GM18951 (cell line): ENCODE data around the gene SLC39A11.
"Not testable (repeated sequence)": the region's sequence is repeated elsewhere in the genome, so short reads cannot be mapped to it uniquely, and the experiment has no call there.

Source experiments
- POLR2A ChIP-seq: IDR thresholded peaks from 4 replicates; pipeline ENCODE4 v1.6.1; 2011; ENCODE audit warnings: mild to moderate bottlenecking; ENCODE audit not compliant: insufficient read length, insufficient read depth; ENCODE audit errors: extremely low read depth
- in situ Hi-C: fragments of 300-500 bp; cut with MboI; formaldehyde crosslinking; loops from one replicate; pipeline ENCODE4 v1.12.0; 2022; ENCODE audit warnings: low sequenced_read_pairs, mixed read lengths, inconsistent platforms; ENCODE audit not compliant: unreplicated experiment

SLC39A11 gene

GRCh38 chr17:72643575-72644216 is 448.8 kb downstream of the SLC39A11 start:
- TF ChIP-seq POLR2A = no peak
- in situ Hi-C loops = no loop called here

DNA sequence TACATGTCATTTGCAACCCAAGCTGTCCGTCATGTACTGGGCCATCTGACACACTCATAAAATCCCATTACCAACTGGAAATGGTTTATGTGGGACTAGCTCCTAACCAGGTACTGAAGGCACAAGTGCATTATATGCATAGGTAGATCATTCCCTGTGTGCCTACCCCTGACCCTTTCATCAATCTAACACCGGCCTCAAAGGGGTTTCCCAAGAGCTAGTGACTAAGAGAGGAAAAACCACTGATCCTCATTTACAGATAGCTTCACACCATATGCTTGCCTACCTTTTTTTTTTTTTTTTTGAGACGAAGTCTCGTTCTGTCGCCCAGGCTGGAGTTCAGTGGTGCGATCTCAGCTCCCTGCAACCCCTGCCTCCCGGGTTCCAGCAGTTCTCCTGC is 449.8 kb downstream of the SLC39A11 start:
- TF ChIP-seq POLR2A = no peak
- in situ Hi-C loops = no loop called here

DNA sequence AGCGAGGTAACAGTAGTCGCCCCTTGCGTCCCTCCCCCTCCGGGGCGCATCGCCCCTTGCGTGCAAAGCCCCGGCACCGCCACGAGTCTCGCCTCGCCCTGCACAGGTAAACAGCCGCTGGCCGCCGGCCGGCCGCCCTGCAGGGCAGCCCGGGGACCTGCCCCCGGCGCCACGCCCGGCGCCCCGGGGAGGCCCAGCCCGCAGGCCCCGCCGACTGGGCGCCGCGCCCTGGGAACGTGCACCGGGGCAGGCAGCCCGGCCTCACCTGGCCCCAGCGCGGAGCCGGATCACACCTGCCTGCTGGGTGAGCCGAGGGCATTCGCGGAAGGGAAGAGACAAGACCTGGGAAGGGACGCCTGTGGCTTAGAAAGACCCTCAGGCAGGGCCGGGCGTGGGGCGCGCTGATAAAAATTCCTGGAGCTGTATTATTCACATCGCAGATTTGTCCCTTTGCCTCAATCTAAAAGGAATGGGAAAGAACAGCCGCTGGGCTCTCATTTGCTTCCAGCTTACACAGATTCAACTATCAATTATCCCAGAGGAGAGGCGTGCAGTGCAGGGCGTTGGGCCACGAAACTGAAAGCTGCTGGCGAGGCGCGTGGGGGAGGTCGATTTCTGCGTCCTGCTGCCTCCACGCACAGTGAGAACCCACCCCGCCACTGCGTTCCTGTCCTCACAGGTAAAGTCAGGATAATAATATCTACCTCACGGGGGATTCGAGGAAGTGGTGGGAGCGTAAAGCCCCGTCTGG is 451.9 kb downstream of the SLC39A11 start:
- in situ Hi-C loops = no loop called here
- no peak for TF ChIP-seq POLR2A

DNA sequence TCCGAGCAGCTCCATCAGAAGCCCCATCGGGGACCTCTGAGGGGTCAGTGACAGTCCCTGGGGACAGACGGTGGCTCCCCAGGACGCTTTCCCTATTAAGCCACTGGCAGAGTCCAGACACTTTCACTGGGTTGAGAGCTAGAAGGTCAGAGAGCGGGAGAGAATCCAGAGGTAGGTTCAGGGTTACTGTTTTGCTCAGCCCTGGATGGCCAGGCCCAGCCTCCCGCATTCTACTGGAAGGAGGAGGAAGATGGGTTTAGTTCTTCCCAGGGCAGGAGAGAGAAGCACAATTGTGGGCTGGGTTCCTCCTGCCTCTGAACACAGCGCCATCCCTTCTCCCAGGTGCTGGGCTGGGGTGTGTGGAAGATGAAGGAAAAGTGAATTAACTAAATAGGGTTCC is 452.8 kb downstream of the SLC39A11 start:
- TF ChIP-seq POLR2A = no peak
- in situ Hi-C loops = no loop called here

DNA sequence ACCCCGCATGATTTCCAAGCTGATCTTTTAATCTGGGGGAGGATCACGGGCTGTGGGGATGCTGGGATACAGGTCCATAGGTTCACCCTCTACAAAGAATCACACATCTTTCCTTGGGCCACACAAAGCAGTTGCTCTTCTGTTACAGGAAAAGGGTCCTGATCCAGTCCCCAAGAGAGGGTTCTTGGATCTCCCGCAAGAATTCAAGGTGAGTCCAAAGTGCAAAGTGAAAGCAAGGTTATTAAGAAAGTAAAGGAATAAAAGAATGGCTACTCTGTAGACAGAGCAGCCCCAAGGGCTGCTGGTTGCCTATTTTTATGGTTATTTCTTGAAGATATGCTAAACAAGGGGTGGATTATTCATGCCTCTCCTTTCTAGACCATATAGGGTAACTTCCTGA is 453.6 kb downstream of the SLC39A11 start:
- in situ Hi-C loops = not testable (repeated sequence)

DNA sequence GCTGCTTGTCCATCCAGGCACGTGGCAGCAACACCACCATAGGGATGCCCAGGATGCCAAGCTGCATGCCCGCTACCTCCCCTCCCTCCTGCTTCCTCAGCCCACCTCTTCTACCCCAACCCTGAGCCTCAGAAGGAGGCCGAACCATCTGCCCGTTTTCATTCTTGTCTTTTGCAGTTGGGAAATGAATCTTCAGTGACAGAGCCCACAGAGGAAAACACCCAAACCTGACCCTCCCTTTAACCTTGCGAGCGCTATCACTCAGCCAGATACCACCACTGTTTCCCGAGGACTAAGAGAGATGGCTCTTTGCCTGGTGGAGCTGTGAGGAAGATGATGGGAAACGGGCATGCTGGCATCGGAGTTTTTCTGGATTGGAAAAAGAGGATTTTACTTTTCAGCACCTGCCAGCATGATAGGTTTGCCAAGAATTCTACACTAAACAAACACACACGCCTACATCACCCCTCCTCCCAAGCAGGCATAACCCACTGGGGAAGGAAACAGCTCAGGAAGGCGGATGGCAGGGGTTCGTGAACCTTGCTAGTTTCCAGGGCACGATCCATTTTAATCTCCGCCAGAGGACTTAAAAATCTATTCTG is 457.4 kb downstream of the SLC39A11 start:
- no peak for TF ChIP-seq POLR2A

DNA sequence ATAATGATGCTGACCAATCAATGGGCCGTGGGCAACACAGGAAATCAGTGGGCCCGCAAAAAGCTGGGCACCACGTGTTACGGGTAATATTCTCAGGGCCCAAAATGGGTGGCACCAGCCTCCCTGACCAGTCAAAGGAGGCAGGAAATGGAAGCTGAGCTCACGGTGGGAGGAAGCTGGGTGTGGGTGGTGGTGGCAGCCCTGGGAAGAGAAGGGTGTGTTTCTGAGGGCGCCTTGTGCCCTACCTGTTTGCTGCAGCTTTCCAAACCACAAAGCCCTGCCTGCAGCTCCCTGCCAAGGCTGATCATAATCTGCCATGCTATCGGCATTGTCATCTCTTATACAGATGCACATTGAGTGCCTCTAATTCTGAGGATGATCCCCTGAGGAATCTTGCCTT is 457.9 kb downstream of the SLC39A11 start:
- no peak for TF ChIP-seq POLR2A
- in situ Hi-C loops = no loop called here

More for the DNA sequence above, 457.4 kb downstream of the SLC39A11 start:
- in situ Hi-C loops = no loop called here

DNA sequence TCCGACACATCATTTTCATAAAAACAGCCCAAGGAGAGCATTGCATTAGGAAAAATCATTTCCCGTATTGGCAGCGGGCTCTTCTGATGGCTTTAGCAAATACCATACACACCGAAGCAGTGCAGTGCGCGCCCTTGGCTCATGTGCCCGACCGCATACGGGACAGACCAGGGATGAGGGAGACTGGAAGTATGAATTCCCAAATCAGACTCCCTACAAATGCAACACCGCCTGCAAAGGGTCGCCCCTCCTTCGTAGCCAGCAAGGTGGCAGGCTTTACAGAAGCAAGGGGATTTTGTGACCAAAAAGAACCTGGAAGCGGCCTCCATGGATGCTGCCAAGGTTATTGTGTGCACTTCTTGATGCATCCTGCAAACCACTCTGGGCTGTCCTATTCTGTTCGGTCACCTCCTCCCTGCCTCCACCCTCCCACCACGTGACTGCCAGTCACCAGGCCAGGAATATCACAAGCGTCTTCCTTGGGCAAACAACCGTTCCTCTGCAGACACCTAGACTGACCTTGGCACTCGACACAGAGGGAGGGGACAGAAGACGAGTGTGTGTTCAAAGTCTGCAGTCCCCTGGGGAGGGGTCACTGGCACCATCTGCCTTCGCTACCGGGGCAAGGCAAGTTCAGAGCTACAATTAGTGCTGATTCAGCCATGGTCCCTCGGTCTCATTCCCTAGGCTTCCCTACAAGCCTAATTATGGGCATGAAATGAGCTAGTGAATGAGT is 460.4 kb downstream of the SLC39A11 start:
- no peak for TF ChIP-seq POLR2A
- in situ Hi-C loops = no loop called here

DNA sequence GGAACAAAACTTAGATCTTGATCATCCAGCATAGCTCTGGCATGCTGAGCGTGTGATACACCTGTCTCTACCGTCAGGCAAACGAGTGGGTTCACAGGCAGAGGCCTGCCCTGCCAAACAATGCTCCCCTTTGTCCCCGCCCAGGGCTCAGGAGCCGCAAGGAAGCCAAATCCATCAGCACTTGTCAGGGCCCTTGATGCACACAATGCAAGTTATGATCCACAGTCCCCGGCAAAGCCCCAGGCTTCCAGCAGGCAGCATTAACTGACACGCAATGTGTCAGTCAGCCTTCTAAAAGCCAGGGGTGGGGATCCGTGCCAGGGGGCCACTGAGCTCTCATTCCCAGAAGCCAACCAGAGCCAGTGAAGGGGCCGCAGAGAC is 460.9 kb downstream of the SLC39A11 start:
- in situ Hi-C loops = no loop called here
- no peak for TF ChIP-seq POLR2A

DNA sequence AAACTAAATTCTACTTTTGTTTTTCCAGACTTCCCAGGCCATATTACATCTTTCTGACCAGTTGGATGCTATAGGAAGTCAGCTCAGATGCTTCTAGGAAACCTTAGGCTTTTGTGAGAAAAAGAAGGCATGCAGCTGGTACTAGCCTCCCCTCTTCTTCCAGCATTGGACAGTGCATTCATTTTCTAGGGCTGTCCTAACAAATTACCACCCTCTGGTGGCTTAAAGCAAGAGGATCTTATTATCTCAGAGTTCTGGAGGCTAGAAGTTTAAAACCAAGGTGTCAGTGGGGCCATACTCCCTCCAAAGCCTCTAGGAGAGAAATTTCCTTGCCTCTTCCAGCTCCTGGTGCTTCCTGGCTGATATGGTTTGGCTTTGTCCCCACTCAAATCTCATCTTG is 467.8 kb downstream of the SLC39A11 start:
- no peak for TF ChIP-seq POLR2A
- in situ Hi-C loops = no loop called here

DNA sequence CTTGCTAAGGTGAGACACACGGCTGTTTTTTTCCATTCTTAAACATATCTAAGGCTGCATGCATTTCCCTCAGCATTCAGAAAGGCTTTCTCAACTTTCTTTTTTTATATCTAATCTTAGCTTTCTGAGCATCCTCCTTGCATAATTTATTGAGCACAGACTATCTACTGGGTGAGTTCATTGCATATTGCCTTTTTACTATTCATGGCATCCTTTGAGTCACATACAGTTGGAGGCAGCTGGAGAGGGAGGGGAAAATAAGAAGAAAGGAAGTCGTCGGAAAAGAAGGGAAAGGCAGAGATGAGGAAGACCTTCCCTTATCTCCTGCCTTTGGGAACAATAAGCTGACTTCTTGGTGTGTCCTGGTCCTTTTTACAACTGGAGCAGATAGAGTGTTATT is 468.3 kb downstream of the SLC39A11 start:
- in situ Hi-C loops = no loop called here
- no peak for TF ChIP-seq POLR2A

DNA sequence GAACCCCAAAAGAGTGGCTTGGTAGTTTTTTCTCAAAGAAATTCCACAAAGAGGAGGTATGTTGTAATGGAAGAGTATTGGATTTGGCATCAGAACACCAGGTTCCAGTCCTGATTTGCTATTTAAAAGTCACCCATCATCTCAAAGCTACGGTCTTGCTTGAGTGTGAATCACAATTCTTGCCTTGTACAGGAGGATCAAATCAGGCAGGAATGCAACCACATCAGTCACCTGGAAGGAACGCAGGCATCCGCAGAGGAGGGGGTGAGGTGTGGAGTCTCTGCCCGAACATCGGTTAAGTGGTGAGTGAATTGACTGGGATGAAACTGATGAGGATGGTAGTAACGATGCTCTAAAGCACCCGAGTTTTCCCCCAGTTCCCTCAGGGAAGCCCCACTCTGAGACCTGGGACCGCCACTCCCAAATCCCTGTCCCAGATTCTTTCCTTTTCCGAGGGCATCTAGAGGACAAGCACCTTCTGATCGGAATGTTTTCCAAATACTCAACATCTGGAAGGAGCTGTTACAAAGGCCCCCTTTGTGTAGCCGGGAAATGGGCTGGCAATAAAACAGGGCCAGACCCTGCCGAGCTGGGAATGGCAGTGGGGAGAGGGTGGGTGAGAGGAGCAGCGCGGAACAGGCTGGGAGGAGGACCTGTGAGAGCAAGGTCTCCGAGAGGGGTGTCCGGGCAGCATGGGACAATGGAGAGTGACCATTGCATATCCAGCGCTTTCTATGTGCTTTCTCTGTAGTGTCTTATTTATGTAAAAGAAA is 469.6 kb downstream of the SLC39A11 start:
- no peak for TF ChIP-seq POLR2A
- in situ Hi-C loops = no loop called here

DNA sequence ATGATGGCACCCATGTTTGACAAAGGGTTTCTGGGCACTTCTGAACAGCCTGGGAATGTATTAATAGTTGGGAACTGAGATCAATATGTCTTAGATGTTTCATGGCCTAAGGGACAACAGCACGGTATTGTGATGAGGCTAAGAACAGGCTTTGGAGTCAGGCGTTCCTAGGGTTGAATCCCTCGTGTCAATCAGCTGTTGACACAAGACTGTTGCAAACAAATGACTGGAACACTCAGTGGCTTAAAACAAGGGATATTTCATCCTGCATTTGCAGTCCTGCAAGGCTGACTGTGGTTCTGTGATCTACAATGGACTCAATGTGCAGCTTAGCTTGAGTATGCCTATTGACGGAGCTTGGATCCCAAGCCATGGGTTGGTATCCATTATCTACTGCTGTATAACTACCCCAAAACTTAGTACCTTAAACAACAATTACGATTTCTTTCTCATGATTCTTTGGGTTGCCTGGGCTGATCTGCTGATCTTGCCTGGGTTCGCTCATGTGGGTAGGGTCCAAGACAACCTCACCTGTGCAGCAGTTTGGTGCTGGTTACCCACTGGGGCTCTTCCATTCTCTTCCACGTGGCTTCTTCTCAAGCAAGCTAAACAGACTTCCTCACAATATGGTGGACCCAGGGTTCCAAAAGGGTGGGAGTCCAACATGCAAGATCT is 472.4 kb downstream of the SLC39A11 start:
- in situ Hi-C loops = no loop called here
- TF ChIP-seq POLR2A = no peak
